SU-DHL-6 (cell line): Measurements from ENCODE around the gene ANKRD17.

Experiments
- CTCF ChIP-seq: fragments of 200-600 bp; sonication (generic); IDR thresholded peaks from one replicate; pipeline ENCODE4 v1.5.1; 2017; ENCODE audit warnings: antibody characterized with exemption, mild to moderate bottlenecking, low read length, moderate library complexity; ENCODE audit not compliant: insufficient read depth, poor library complexity, severe bottlenecking
- EZH2phosphoT487 ChIP-seq: fragments of 200-600 bp; sonication (generic), shearing (Covaris generic); conservative IDR thresholded peaks from 2 replicates; pipeline ENCODE4 v1.6.1; 2018; ENCODE audit warnings: mild to moderate bottlenecking, antibody characterized with exemption, low read length, moderate library complexity, mixed read lengths

- TF ChIP-seq CTCF (no peak), EZH2phosphoT487 (no peak)
These were observed 52.4 kb downstream of the ANKRD17 start for GRCh38 chr4:73206236-73206635.
